ENCODE data around the gene CCR5AS.

The CCR5AS gene

DNA sequence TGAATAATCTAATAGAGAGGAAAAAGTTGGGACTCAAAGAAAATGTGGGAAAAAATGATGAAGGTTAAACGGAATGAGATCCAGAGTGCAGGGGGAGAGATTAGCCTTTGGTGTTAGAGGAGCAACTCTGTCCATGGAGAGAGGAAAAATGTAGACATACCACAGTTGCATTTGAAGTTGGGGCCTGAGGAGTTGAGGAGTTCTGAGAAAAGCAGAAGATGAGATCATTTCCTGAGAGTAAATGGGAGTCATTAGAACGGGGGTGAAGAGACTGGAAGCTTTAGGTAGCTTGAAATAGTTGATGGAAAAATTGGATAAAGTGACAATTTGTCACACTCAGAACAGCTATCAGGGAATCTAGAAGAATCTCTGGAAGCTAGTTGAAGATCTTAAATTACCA is 7.3 kb downstream of the CCR5AS start:
- Histone ChIP-seq H3K9ac (ENCODE audit: extremely low read depth, insufficient read length, low read length) (no peak overlapping the region), H2AK5ac (ENCODE audit: insufficient read length, low read length) (no peak overlapping the region), H3K79me1 (ENCODE audit: insufficient read depth, low read depth, low read length, poor library complexity, severe bottlenecking) (no peaks in the 10 kb centered on the region), H3T11ph (ENCODE audit: low read length) (no peak overlapping the region), H4K91ac (ENCODE audit: insufficient read length, low read depth, low read length) (no peak overlapping the region), H3K79me2 (ENCODE audit: insufficient read depth, low read length) (no peaks in the 10 kb centered on the region), H3K18ac (ENCODE audit: insufficient read length, low read depth, low read length) (no peak overlapping the region), H3K14ac (ENCODE audit: insufficient read depth, low read length) (no peak overlapping the region), H3K4me2 (ENCODE audit: insufficient read depth, insufficient read length, low read length) (no peak overlapping the region), H3K56ac (ENCODE audit: insufficient read length, low read depth, low read length) (no peak overlapping the region), H2BK20ac (ENCODE audit: low read depth, low read length, poor library complexity, severe bottlenecking) (no peak overlapping the region), H2BK120ac (ENCODE audit: low read depth, low read length, poor library complexity, severe bottlenecking) (no peak overlapping the region), H2BK15ac (ENCODE audit: low read depth, low read length) (no peak overlapping the region), H2BK12ac (ENCODE audit: insufficient read length, low read depth, low read length) (no peak overlapping the region), H3K9me3 (ENCODE audit: control insufficient read depth, low read depth, low read length) (no peaks in the 10 kb centered on the region), H2BK5ac (ENCODE audit: insufficient read length, low read length) (no peak overlapping the region), H4K8ac (replicated peaks; ENCODE audit: insufficient read length, low read depth, low read length) (no peak overlapping the region), H2AFZ (ENCODE audit: low read length) (no peak overlapping the region), H3K23me2 (ENCODE audit: insufficient read length, low read depth, low read length, poor library complexity, severe bottlenecking) (no peaks in the 10 kb centered on the region), H3K23ac (ENCODE audit: insufficient read length, low read depth, low read length) (no peak overlapping the region), H3K27ac (ENCODE audit: insufficient read length, low read depth, low read length) (no peak overlapping the region), H4K20me1 (ENCODE audit: control insufficient read depth, insufficient read depth, insufficient read length) (no peaks in the 10 kb centered on the region), H3K27me3 (ENCODE audit: insufficient read depth, low read length) (no peaks in the 10 kb centered on the region), H3K4ac (ENCODE audit: low read depth, low read length) (no peak overlapping the region), H4K5ac (ENCODE audit: insufficient read length, low read depth, low read length) (no peak overlapping the region), H3K4me1 (ENCODE audit: insufficient read depth, low read length) (no peaks in the 10 kb centered on the region)
- TF ChIP-seq, protein P1, sequence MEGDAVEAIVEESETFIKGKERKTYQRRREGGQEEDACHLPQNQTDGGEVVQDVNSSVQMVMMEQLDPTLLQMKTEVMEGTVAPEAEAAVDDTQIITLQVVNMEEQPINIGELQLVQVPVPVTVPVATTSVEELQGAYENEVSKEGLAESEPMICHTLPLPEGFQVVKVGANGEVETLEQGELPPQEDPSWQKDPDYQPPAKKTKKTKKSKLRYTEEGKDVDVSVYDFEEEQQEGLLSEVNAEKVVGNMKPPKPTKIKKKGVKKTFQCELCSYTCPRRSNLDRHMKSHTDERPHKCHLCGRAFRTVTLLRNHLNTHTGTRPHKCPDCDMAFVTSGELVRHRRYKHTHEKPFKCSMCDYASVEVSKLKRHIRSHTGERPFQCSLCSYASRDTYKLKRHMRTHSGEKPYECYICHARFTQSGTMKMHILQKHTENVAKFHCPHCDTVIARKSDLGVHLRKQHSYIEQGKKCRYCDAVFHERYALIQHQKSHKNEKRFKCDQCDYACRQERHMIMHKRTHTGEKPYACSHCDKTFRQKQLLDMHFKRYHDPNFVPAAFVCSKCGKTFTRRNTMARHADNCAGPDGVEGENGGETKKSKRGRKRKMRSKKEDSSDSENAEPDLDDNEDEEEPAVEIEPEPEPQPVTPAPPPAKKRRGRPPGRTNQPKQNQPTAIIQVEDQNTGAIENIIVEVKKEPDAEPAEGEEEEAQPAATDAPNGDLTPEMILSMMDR (conservative IDR thresholded peaks at IDR 0.05): no peak
- 100% methylated on average over 1 of the region's 2 CpGs for WGBS (ENCODE audit: extremely low coverage, insufficient read length, low lambda C conversion rate)
- Mint-ChIP-seq H3K27ac (no peak overlapping the region), H3K4me3 (no peak overlapping the region), H3K9me3 (no peaks in the 10 kb centered on the region), H3K4me1 (peaks cover 0 to 3% of the 10 kb centered on the region in 2 experiments; a peak in 1 of 4 replicates), H3K36me3 (ENCODE audit: insufficient read depth in 1 of 3, low read depth in 3 of 3) (no peaks in the 10 kb centered on the region), H3K27me3 (ENCODE audit: low read depth) (peaks cover 8% of the 10 kb centered on the region)
- DNase-seq: no peak
